DLD1 (cell line): ENCODE data around the gene CADM1.

Source experiments
- in situ Hi-C: cut with HindIII; loops from 2 replicates; pipeline ENCODE4 v1.10.0; 2017; ENCODE audit warnings: low sequenced_read_pairs

Gene CADM1

GRCh38 chr11:115197031-115197430 is 307.2 kb downstream of the CADM1 start:
- in situ Hi-C loops: no loop called here

- in situ Hi-C loops: no loop called here
Observed at GRCh38 chr11:115194802-115195110, 309.5 kb downstream of the CADM1 start.

- in situ Hi-C loops: no loop called here
Observed at GRCh38 chr11:115193914-115194801, 310.1 kb downstream of the CADM1 start.

- in situ Hi-C loops: no loop called here
Observed at GRCh38 chr11:115191761-115192160, 312.5 kb downstream of the CADM1 start.

GRCh38 chr11:115190196-115190595 is 314.0 kb downstream of the CADM1 start:
- in situ Hi-C loops: no loop called here

GRCh38 chr11:115188898-115189278 is 315.3 kb downstream of the CADM1 start:
- in situ Hi-C loops: no loop called here

- in situ Hi-C loops: no loop called here
Observed at GRCh38 chr11:115188188-115188897, 315.9 kb downstream of the CADM1 start.

GRCh38 chr11:115185931-115186330 is 318.3 kb downstream of the CADM1 start:
- in situ Hi-C loops: no loop called here

GRCh38 chr11:115185507-115185906 is 318.7 kb downstream of the CADM1 start:
- in situ Hi-C loops: no loop called here

GRCh38 chr11:115184901-115185300 is 319.3 kb downstream of the CADM1 start:
- in situ Hi-C loops: no loop called here

- in situ Hi-C loops: no loop called here
Observed at GRCh38 chr11:115183830-115184229, 320.4 kb downstream of the CADM1 start.

- in situ Hi-C loops: no loop called here
Observed at GRCh38 chr11:115183136-115183535, 321.1 kb downstream of the CADM1 start.

- in situ Hi-C loops: no loop called here
Observed at GRCh38 chr11:115182282-115182955, 321.8 kb downstream of the CADM1 start.

- in situ Hi-C loops: no loop called here
Observed at GRCh38 chr11:115181538-115181937, 322.7 kb downstream of the CADM1 start.

- in situ Hi-C loops: no loop called here
Observed at GRCh38 chr11:115180272-115180671, 323.9 kb downstream of the CADM1 start.

- in situ Hi-C loops: no loop called here
Observed at GRCh38 chr11:115179636-115180035, 324.6 kb downstream of the CADM1 start.

GRCh38 chr11:115178705-115179104 is 325.5 kb downstream of the CADM1 start:
- in situ Hi-C loops: no loop called here

- in situ Hi-C loops: no loop called here
Observed at GRCh38 chr11:115173136-115173535, 331.1 kb downstream of the CADM1 start.

- in situ Hi-C loops: no loop called here
Observed at GRCh38 chr11:115170133-115170815, 333.9 kb downstream of the CADM1 start.

GRCh38 chr11:115169251-115169650 is 335.0 kb downstream of the CADM1 start:
- in situ Hi-C loops: no loop called here

- in situ Hi-C loops: no loop called here
Observed at GRCh38 chr11:115168686-115169085, 335.5 kb downstream of the CADM1 start.
